Nephron (organoid): ENCODE measurements around the gene LGALS12.

ENCODE experiments used
- H3K27ac Mint-ChIP-seq, 3 experiments: 2 replicates each; pipeline ENCODE4 v1.8.0; 2020; ENCODE audit warnings: mixed read lengths in 3 of 3, mild to moderate bottlenecking in 2 of 3, moderate library complexity in 1 of 3
- H3K27me3 Mint-ChIP-seq: 2 replicates; pipeline ENCODE4 v1.8.0; 2021; ENCODE audit warnings: low read depth, mild to moderate bottlenecking, moderate library complexity, mixed read lengths
- H3K36me3 Mint-ChIP-seq: 2 replicates; pipeline ENCODE4 v1.8.0; 2020; ENCODE audit warnings: low read depth, mixed read lengths
- H3K4me1 Mint-ChIP-seq: 2 replicates; pipeline ENCODE4 v1.8.0; 2020; ENCODE audit warnings: mixed read lengths
- H3K4me3 Mint-ChIP-seq, 3 experiments: 2 replicates each; pipeline ENCODE4 v1.8.0; 2020; ENCODE audit warnings: mild to moderate bottlenecking in 3 of 3, mixed read lengths in 3 of 3, moderate library complexity in 2 of 3
- H3K9me3 Mint-ChIP-seq: 2 replicates; pipeline ENCODE4 v1.8.0; 2020; ENCODE audit warnings: mixed read lengths
- TF ChIP-seq, protein P1 (sequence below), 3 experiments: fragments of 200-600 bp; sonication (generic); IDR thresholded peaks; one replicate each; pipeline ENCODE4 v1.5.0; 2021; ENCODE audit warnings: antibody characterized with exemption in 3 of 3; ENCODE audit not compliant: unreplicated experiment in 3 of 3

LGALS12 gene

DNA sequence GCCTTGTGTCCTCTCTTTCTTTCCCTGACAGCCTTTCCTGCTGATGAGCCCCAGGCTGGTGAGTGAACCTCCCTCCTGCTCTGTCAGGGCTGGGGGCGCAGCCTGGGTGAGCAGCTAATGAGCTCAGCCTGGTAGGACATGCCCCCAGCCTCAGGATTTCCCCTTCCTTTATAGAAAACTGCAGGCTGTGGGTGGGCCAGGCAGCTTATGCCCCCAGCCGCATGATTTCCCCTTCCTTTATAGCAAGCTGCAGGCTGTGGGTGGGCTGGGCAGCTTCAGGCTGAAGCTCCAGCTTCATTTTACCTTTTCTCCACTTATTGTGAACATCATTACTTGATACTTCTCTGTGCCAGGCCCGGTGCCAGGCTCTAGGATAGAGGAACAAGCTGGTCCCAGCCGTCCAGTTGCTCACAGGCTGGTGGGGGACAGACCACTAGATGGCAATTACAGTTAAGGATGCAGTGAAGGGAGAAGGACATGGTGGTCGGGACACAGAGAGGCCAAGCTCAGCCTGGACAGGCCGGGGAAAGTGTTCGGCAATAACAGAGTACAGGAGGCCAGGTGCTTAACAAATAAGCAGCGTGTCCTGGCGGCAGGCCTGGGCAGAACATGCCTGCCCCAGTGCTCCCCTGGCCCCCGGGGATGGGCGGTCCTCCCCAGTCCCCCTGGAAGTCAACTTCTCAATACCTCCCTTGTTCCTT lies 5.3 kb downstream of the LGALS12 start:
- Mint-ChIP-seq H3K36me3 (no peaks in the 10 kb centered on the region), H3K27ac (peak overlapping the region in 2 of 3 experiments; percentile 40 to 67), H3K27me3 (peaks cover 4% of the 10 kb centered on the region), H3K9me3 (no peaks in the 10 kb centered on the region), H3K4me1 (peaks cover 5% of the 10 kb centered on the region), H3K4me3 (no peak overlapping the region)
- TF ChIP-seq, protein P1, sequence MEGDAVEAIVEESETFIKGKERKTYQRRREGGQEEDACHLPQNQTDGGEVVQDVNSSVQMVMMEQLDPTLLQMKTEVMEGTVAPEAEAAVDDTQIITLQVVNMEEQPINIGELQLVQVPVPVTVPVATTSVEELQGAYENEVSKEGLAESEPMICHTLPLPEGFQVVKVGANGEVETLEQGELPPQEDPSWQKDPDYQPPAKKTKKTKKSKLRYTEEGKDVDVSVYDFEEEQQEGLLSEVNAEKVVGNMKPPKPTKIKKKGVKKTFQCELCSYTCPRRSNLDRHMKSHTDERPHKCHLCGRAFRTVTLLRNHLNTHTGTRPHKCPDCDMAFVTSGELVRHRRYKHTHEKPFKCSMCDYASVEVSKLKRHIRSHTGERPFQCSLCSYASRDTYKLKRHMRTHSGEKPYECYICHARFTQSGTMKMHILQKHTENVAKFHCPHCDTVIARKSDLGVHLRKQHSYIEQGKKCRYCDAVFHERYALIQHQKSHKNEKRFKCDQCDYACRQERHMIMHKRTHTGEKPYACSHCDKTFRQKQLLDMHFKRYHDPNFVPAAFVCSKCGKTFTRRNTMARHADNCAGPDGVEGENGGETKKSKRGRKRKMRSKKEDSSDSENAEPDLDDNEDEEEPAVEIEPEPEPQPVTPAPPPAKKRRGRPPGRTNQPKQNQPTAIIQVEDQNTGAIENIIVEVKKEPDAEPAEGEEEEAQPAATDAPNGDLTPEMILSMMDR (IDR thresholded peaks at IDR 0.05; ENCODE audit: unreplicated experiment in 3 of 3) = no peak

GRCh38 chr11:63512816-63513215 lies 6.9 kb downstream of the LGALS12 start:
- H3K36me3 Mint-ChIP-seq = no peaks in the 10 kb centered on the region
- H3K27ac Mint-ChIP-seq = no peak overlapping the region
- H3K27me3 Mint-ChIP-seq = peaks cover 4% of the 10 kb centered on the region
- H3K4me3 Mint-ChIP-seq = no peak overlapping the region
- peaks cover 2% of the 10 kb centered on the region for H3K9me3 Mint-ChIP-seq
- TF ChIP-seq, protein P1 (IDR thresholded peaks at IDR 0.05; ENCODE audit: unreplicated experiment in 3 of 3) = no peak
- H3K4me1 Mint-ChIP-seq = peaks cover 5% of the 10 kb centered on the region

- H3K27ac Mint-ChIP-seq = no peak overlapping the region
- H3K4me3 Mint-ChIP-seq = no peak overlapping the region
- H3K27me3 Mint-ChIP-seq = peaks cover 2% of the 10 kb centered on the region
- peaks cover 7% of the 10 kb centered on the region for H3K9me3 Mint-ChIP-seq
- H3K36me3 Mint-ChIP-seq = no peaks in the 10 kb centered on the region
- H3K4me1 Mint-ChIP-seq = peaks cover 2% of the 10 kb centered on the region
- TF ChIP-seq, protein P1 (IDR thresholded peaks at IDR 0.05; ENCODE audit: unreplicated experiment in 3 of 3) = no peak
These were observed 10.2 kb downstream of the LGALS12 start for GRCh38 chr11:63516109-63516508.

GRCh38 chr11:63517156-63517555 lies 11.3 kb downstream of the LGALS12 start:
- no peak overlapping the region for H3K27ac Mint-ChIP-seq
- H3K27me3 Mint-ChIP-seq = no peaks in the 10 kb centered on the region
- H3K36me3 Mint-ChIP-seq = no peaks in the 10 kb centered on the region
- H3K4me1 Mint-ChIP-seq = no peaks in the 10 kb centered on the region
- H3K9me3 Mint-ChIP-seq = peaks cover 7% of the 10 kb centered on the region
- TF ChIP-seq, protein P1 (IDR thresholded peaks at IDR 0.05; ENCODE audit: unreplicated experiment in 3 of 3) = no peak
- H3K4me3 Mint-ChIP-seq = no peak overlapping the region

- Mint-ChIP-seq H3K9me3 (peaks cover 13% of the 10 kb centered on the region), H3K4me1 (no peaks in the 10 kb centered on the region), H3K27me3 (no peaks in the 10 kb centered on the region), H3K4me3 (no peak overlapping the region), H3K27ac (no peak overlapping the region), H3K36me3 (no peaks in the 10 kb centered on the region)
- TF ChIP-seq, protein P1 (IDR thresholded peaks at IDR 0.05; ENCODE audit: unreplicated experiment in 3 of 3) = no peak
These were observed 12.7 kb downstream of the LGALS12 start for GRCh38 chr11:63518548-63518947.

GRCh38 chr11:63520606-63521170 lies 14.8 kb downstream of the LGALS12 start:
- H3K4me1 Mint-ChIP-seq = no peaks in the 10 kb centered on the region
- H3K9me3 Mint-ChIP-seq = peaks cover 14% of the 10 kb centered on the region
- H3K27ac Mint-ChIP-seq = no peak overlapping the region
- no peaks in the 10 kb centered on the region for H3K27me3 Mint-ChIP-seq
- H3K36me3 Mint-ChIP-seq = no peaks in the 10 kb centered on the region
- H3K4me3 Mint-ChIP-seq = no peak overlapping the region
- TF ChIP-seq, protein P1 (IDR thresholded peaks at IDR 0.05; ENCODE audit: unreplicated experiment in 3 of 3) = no peak
